ENCODE data around the gene MRPL12. TPM values are rescaled to one million over a fixed set of nuclear protein-coding genes. Genes with fewer than 3 reads are reported as not detected.
"Not testable (repeated sequence)": the region's sequence is repeated elsewhere in the genome, so short reads cannot be mapped to it uniquely, and the experiment has no call there.

Gene MRPL12
- total RNA-seq, 1 donor from 2014 or later = 117 TPM

DNA sequence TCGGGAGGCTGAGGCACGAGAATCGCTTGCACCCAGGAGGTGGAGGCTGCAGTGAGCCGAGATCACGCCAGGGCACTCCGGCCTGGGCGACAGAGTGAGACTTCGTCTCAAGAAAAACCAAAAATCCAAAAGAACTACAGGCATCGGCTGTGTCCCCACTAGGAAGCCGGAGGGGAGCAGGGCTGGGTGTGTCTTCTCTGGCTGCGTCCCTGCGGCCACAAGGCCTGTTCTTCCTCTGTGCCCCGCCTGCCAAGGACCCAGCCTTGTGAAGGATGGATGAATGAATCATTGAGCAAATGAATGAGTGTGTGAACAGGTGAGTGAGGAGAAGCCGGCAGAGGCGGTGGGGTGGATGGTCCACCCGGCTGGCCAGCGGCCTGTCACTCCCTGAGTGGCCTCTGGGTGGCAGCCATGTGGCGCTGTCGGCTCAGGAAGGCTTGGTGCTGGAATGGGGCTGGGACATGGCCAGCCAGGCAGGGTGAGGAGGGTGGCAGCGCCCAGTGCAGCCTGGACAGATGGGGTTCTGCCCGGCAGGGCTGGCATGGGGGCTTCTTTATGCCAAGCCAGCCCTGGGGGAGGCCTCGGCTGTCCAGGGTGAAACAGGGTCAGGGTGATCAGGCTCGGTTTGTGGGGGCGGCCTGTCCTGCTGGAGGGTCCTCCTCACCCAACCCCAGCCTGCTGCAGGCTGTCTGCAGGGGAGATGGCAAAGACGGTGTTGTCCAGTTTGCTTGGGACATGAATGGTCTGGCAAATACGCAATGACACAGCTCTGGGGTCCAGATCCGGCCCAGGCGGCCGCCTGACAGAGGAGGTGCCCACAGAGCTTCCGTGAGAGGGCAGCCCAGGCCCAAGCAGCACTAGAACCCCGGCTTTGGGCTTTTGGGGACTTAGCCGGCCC lies 30.6 kb downstream of the MRPL12 start:
- intact Hi-C loops (cut with DNase I) = no loop called here
- peak; percentile 89 for DNase-seq (ENCODE audit: low spot score)

GRCh38 chr17:81734405-81735263 lies 31.5 kb downstream of the MRPL12 start:
- no peak for DNase-seq (ENCODE audit: low spot score)

DNA sequence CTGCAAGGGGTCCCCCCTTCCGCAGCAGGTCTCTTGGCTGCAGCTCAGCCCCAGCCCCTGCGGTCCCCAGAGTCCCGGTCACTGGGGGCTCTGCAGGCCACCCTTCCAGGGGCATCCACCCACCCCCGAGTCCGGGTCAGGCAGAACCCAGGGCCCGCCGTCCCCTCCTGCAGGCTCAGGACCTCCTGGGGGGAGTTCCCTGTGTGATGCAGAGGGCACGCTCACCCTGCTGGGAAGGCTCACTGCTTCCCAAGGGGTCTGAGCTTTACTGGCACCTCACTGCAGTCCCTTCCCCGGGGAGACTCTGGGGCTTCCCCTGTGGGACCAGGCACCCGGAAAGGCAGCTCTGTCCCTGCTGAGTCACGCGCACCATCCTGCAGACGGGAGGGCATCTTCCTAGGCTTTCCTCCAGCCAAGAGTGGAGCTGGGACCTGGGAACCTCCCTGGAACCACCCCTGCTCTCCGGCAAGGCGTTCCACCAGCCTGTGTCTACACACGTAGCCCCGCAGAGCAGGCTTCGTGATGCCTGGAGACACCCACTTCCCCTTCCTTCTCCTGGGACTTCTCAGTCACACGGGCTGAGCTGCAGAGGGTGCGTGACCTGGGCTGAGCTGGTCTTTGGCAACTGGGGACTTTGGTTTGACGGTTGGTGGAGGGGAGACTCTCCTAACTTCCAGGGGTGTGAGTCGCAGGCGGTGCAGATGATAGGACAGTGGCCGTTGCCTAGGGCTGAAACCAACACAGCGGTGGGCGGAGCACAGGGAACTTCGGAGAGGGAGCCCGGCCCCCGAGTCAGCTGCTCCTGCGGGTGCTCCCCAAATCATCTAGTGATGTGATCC lies 32.3 kb downstream of the MRPL12 start:
- DNase-seq (ENCODE audit: low spot score) = no peak
- intact Hi-C loops (cut with DNase I) = no loop called here

More at GRCh38 chr17:81734405-81735263, 31.5 kb downstream of the MRPL12 start:
- intact Hi-C loops (cut with DNase I) = no loop called here

- intact Hi-C loops (cut with DNase I) = no loop called here
- DNase-seq (ENCODE audit: low spot score) = no peak
Observed at GRCh38 chr17:81737947-81738800, 35.0 kb downstream of the MRPL12 start.

- intact Hi-C loops (cut with DNase I) = no loop called here
- no peak for DNase-seq (ENCODE audit: low spot score)
Observed at GRCh38 chr17:81738801-81739393, 35.7 kb downstream of the MRPL12 start.

- intact Hi-C loops (cut with DNase I); DNase-seq (ENCODE audit: low spot score): not testable (repeated sequence)
Observed at GRCh38 chr17:81739593-81739992, 36.4 kb downstream of the MRPL12 start.

GRCh38 chr17:81740395-81740961 lies 37.3 kb downstream of the MRPL12 start:
- DNase-seq (ENCODE audit: low spot score) = no peak
- intact Hi-C loops (cut with DNase I) = no loop called here

- no peak for DNase-seq (ENCODE audit: low spot score)
- intact Hi-C loops (cut with DNase I) = no loop called here
Observed at GRCh38 chr17:81741049-81741593, 38.0 kb downstream of the MRPL12 start.

DNA sequence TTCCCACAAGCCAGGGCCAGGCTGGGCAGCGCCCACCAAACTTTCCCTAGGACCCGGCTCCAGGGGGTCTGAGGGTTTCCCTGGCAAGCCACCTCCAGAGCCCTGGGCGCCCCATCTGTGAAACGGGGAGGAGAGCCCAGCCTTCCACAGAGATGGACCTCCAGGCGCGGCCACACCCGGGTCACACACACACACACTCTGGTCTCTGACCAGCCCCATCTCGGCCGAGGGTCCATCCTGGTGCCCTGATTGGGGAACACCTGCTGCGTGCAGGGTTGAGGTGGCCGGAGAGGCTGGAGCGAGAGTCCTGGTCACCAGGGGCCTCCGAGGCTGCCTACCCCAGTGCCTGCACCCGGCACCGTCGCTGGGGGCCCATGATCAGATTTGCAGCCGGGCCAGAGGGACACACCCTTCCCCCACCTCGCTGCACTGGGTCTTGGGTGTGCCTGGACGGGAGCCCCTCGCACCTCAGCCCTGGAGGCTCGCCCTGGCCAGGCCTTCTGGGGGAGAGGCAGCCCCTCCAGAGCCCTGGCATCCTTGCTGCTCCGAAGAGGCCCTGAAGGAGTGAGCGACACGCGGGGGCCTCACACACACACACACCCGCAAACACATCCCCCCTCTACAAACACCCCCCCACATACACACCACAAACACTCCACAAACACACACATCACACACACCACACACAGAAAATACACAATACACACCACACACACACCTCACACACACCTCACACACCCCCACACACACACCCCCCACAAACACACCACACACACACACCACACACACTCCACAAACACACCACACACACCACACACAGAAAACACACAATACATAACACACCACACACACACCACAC lies 38.7 kb downstream of the MRPL12 start:
- DNase-seq (ENCODE audit: low spot score) = no peak

More for the DNA sequence above, 38.7 kb downstream of the MRPL12 start:
- intact Hi-C loops (cut with DNase I) = no loop called here

Small RNAs within 50 kb of the gene (microRNA-seq; reads per million reads assigned to microRNA genes)
- not detected for gene MIR6786

Other genes with a start within 250 kb of the MRPL12 start
- gene ACTG1, start 190.6 kb upstream of the MRPL12 start, total RNA-seq = 634 TPM
- gene FSCN2, start 175.0 kb upstream of the MRPL12 start, total RNA-seq = 1.1 TPM
- 13.6 TPM for gene FAAP100, start 151.0 kb upstream of the MRPL12 start, total RNA-seq
- 107 TPM for gene NPLOC4, start 66.3 kb upstream of the MRPL12 start, total RNA-seq
- gene TSPAN10, start 66.2 kb upstream of the MRPL12 start, total RNA-seq = 0.30 TPM
- not detected for gene PDE6G, start 46.8 kb upstream of the MRPL12 start, total RNA-seq
- gene OXLD1, start 36.8 kb upstream of the MRPL12 start, total RNA-seq = 17.9 TPM
- 8.2 TPM for gene CCDC137, start 36.6 kb upstream of the MRPL12 start, total RNA-seq
- gene ARL16, start 19.6 kb upstream of the MRPL12 start, total RNA-seq = 19.1 TPM
- gene HGS, start 19.4 kb upstream of the MRPL12 start, total RNA-seq = 56.2 TPM
- gene SLC25A10, start 8.9 kb downstream of the MRPL12 start, total RNA-seq = 6.3 TPM
- gene GCGR, start 100.8 kb downstream of the MRPL12 start, total RNA-seq = not detected
- 102 TPM for gene MCRIP1, start 129.9 kb downstream of the MRPL12 start, total RNA-seq
- 0.32 TPM for gene PPP1R27, start 131.7 kb downstream of the MRPL12 start, total RNA-seq
- gene P4HB, start 157.2 kb downstream of the MRPL12 start, total RNA-seq = 371 TPM
- 158 TPM for gene ARHGDIA, start 168.0 kb downstream of the MRPL12 start, total RNA-seq
- gene ALYREF, start 188.2 kb downstream of the MRPL12 start, total RNA-seq = 40.1 TPM
- gene ANAPC11, start 188.4 kb downstream of the MRPL12 start, total RNA-seq = 131 TPM
- gene NPB, start 198.9 kb downstream of the MRPL12 start, total RNA-seq = 0.51 TPM
- 47.1 TPM for gene PCYT2, start 208.0 kb downstream of the MRPL12 start, total RNA-seq
- 8.3 TPM for gene SIRT7, start 214.8 kb downstream of the MRPL12 start, total RNA-seq
- 24.4 TPM for gene MAFG, start 224.4 kb downstream of the MRPL12 start, total RNA-seq
- gene PYCR1, start 233.9 kb downstream of the MRPL12 start, total RNA-seq = 7.8 TPM
- gene MYADML2, start 243.9 kb downstream of the MRPL12 start, total RNA-seq = 4.4 TPM